IMR-90 (cell line): Measurements from ENCODE around the gene LDB2.

ENCODE experiments used
- BHLHE40 ChIP-seq: fragments of 150-350 bp; IDR thresholded peaks from 2 replicates; pipeline ENCODE4 v1.6.1; 2016; ENCODE audit warnings: mild to moderate bottlenecking, low read depth, low read length
- CEBPB ChIP-seq: IDR thresholded peaks from 2 replicates; pipeline ENCODE4 v1.6.1; 2012; ENCODE audit warnings: low read depth, low read length, improper control_type of control experiment
- FOS ChIP-seq: fragments of 150-350 bp; IDR thresholded peaks from 2 replicates; pipeline ENCODE4 v1.6.1; 2016; ENCODE audit warnings: low read depth, low read length
- MAFK ChIP-seq: IDR thresholded peaks from 2 replicates; pipeline ENCODE4 v1.6.1; 2012; ENCODE audit warnings: low read depth, low read length, improper control_type of control experiment
- MAZ ChIP-seq: IDR thresholded peaks from 2 replicates; pipeline ENCODE4 v1.6.1; 2012; ENCODE audit warnings: low read depth, mild to moderate bottlenecking, low read length, improper control_type of control experiment, moderate library complexity, borderline replicate concordance
- MXI1 ChIP-seq: IDR thresholded peaks from 2 replicates; pipeline ENCODE4 v1.6.1; 2012; ENCODE audit warnings: low read depth, mild to moderate bottlenecking, low read length, moderate library complexity, borderline replicate concordance
- NFE2L2 ChIP-seq: fragments of 150-350 bp; IDR thresholded peaks from 2 replicates; pipeline ENCODE4 v1.6.1; 2016; ENCODE audit warnings: low read depth, mild to moderate bottlenecking, low read length
- POLR2A ChIP-seq: IDR thresholded peaks from 2 replicates; pipeline ENCODE4 v1.6.1; 2012; ENCODE audit warnings: mild to moderate bottlenecking, low read depth, low read length
- RAD21 ChIP-seq: IDR thresholded peaks from 2 replicates; pipeline ENCODE4 v1.6.1; 2012; ENCODE audit warnings: low read length, improper control_type of control experiment
- RFX5 ChIP-seq: IDR thresholded peaks from 2 replicates; pipeline ENCODE4 v1.8.0; 2012; ENCODE audit warnings: low read depth, mild to moderate bottlenecking, low read length, moderate library complexity
- SMC3 ChIP-seq: fragments of 150-350 bp; IDR thresholded peaks from 2 replicates; pipeline ENCODE4 v1.6.1; 2016; ENCODE audit warnings: low read depth, mild to moderate bottlenecking, antibody characterized with exemption, low read length, moderate library complexity
- TF ChIP-seq, protein P1 (sequence below): conservative IDR thresholded peaks from 2 replicates; pipeline ENCODE4 v1.5.1; 2012; ENCODE audit warnings: mild to moderate bottlenecking, low read depth, low read length, improper control_type of control experiment
- TF ChIP-seq, protein P2 (sequence below): fragments of 150-350 bp; IDR thresholded peaks from 2 replicates; pipeline ENCODE4 v1.6.1; 2017; ENCODE audit warnings: mild to moderate bottlenecking, antibody characterized with exemption, low read length, low read depth

GRCh38 chr4:16643893-16644292 lies 254.6 kb downstream of the LDB2 start:
- TF ChIP-seq POLR2A (no peak), BHLHE40 (no peak), RAD21 (no peak), SMC3 (no peak), MAFK (no peak), CEBPB (no peak), MAZ (no peak), FOS (no peak), RFX5 (no peak), NFE2L2 (no peak), MXI1 (no peak)
- TF ChIP-seq, protein P1, sequence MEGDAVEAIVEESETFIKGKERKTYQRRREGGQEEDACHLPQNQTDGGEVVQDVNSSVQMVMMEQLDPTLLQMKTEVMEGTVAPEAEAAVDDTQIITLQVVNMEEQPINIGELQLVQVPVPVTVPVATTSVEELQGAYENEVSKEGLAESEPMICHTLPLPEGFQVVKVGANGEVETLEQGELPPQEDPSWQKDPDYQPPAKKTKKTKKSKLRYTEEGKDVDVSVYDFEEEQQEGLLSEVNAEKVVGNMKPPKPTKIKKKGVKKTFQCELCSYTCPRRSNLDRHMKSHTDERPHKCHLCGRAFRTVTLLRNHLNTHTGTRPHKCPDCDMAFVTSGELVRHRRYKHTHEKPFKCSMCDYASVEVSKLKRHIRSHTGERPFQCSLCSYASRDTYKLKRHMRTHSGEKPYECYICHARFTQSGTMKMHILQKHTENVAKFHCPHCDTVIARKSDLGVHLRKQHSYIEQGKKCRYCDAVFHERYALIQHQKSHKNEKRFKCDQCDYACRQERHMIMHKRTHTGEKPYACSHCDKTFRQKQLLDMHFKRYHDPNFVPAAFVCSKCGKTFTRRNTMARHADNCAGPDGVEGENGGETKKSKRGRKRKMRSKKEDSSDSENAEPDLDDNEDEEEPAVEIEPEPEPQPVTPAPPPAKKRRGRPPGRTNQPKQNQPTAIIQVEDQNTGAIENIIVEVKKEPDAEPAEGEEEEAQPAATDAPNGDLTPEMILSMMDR, result no peak
- TF ChIP-seq, protein P2, sequence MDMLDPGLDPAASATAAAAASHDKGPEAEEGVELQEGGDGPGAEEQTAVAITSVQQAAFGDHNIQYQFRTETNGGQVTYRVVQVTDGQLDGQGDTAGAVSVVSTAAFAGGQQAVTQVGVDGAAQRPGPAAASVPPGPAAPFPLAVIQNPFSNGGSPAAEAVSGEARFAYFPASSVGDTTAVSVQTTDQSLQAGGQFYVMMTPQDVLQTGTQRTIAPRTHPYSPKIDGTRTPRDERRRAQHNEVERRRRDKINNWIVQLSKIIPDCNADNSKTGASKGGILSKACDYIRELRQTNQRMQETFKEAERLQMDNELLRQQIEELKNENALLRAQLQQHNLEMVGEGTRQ, result no peak
